Measurements from ENCODE around the gene SERTAD3.

DNA sequence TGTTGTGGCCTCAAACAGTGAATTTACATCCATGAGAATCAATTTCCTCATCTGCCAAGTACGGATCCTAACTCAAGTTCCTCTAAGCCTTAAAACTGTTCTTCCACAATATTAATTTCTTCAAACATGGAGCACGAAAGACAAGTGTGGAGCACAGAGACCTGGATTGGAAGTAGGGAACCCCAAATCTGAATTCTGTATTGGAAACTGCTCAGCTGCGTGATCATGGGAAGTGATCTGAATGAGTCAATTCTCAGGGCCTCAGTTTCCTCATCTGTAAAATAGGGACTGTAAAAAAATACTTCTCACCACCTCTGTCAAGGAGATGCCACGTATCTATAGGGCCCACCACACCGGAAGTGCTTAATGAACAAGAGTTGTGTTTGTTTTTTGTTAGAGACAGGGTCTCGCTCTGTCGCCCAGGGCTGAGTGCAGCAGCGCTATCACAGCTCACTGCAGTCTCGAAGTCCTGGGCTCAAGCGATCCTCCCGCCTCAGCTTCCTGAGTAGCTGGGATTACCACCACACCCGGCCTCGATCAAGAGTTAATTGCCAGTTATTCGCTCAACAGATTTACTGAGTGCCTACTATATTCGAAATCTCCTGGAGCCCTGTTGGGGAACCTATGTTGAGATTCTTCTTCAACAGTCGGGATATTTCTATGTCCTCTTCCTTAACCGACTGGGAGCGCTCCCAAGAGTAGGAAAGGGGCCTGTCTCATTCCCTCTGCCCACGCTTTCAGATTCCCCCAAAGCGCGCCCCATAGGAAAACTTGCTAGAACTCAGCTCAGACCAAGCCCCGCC is 1.6 kb downstream of the SERTAD3 start:
- TF ChIP-seq, protein P1, sequence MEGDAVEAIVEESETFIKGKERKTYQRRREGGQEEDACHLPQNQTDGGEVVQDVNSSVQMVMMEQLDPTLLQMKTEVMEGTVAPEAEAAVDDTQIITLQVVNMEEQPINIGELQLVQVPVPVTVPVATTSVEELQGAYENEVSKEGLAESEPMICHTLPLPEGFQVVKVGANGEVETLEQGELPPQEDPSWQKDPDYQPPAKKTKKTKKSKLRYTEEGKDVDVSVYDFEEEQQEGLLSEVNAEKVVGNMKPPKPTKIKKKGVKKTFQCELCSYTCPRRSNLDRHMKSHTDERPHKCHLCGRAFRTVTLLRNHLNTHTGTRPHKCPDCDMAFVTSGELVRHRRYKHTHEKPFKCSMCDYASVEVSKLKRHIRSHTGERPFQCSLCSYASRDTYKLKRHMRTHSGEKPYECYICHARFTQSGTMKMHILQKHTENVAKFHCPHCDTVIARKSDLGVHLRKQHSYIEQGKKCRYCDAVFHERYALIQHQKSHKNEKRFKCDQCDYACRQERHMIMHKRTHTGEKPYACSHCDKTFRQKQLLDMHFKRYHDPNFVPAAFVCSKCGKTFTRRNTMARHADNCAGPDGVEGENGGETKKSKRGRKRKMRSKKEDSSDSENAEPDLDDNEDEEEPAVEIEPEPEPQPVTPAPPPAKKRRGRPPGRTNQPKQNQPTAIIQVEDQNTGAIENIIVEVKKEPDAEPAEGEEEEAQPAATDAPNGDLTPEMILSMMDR (IDR thresholded peaks at IDR 0.05; ENCODE audit: low read length) = no peak
- no peak for TF ChIP-seq EZH2 (optimal IDR thresholded peaks at IDR 0.05; ENCODE audit: low read depth, low read length)
- TF ChIP-seq EZH2phosphoT487 (IDR thresholded peaks at IDR 0.05; ENCODE audit: low read length) = no peak

All from MM.1S (cell line).